RPMI8226 (cell line): Measurements from ENCODE around the gene NTMT1.
"Not testable (repeated sequence)": the region's sequence is repeated elsewhere in the genome, so short reads cannot be mapped to it uniquely, and the experiment has no call there.

ENCODE experiments used
- DNase-seq: peaks from one replicate; pipeline ENCODE4 v3.0.0-alpha.2; 2015

NTMT1 gene

GRCh38 chr9:129655696-129656095 lies 29.7 kb downstream of the NTMT1 start:
- DNase-seq: no peak

GRCh38 chr9:129656795-129657390 lies 30.9 kb downstream of the NTMT1 start:
- no peak for DNase-seq

GRCh38 chr9:129661029-129661428 lies 35.1 kb downstream of the NTMT1 start:
- no peak for DNase-seq

GRCh38 chr9:129662239-129662638 lies 36.3 kb downstream of the NTMT1 start:
- DNase-seq: not testable (repeated sequence)

GRCh38 chr9:129664746-129665388 lies 38.9 kb downstream of the NTMT1 start:
- DNase-seq: no peak

DNA sequence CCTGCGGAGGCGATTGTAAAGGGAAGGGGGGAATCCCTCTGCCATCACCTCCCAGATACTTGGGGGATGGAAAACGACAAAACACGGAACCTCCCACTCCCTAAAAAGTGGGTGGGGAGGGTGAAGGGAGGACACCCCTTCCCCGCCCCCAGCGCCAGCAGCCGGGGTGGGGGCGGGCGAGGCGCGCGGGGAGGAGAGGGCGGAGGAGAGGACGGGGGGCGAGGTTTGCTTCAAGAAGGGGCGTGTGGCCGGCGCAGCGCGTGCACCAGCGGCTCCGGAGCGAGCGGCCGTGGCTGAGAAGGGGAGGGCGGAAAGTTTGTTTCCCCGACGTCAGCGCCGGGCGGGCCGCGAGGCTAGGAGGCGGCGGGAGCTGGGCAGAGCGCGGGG lies 39.4 kb downstream of the NTMT1 start, which contains the start of gene PRRX2:
PRRX2 (plus strand) TSS at position 259 of the 387 bp plus-strand sequence. CDS start 221 bp downstream, outside the sequence.
- DNase-seq: no peak

DNA sequence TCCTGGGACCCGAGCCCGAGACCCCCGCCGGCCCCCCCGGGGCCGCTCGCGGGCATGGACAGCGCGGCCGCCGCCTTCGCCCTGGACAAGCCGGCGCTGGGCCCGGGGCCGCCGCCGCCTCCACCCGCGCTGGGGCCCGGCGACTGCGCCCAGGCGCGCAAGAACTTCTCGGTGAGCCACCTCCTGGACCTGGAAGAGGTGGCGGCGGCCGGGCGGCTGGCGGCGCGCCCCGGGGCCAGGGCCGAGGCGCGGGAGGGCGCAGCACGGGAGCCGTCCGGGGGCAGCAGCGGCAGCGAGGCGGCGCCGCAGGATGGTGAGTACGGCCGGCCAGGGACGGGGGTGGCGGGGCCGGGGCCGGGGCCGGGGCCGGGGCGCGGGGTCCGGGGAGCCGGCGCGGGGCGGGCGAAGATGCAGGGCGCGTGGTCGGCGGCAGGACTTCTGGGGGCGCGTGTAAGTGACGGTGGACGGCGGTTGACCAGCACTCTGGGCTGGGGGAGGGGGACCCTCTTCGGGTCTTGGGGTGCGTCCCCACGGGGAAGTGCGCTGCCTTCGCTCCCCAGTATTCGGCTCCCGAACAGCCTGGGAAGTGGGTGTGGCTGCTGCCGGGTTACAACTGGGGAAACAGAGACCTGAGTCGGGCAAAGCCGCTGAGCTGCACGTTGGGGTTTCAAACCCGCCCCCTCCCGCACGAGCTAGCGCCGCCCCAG lies 40.0 kb downstream of the NTMT1 start:
- DNase-seq: no peak

GRCh38 chr9:129666575-129666974 lies 40.6 kb downstream of the NTMT1 start:
- no peak for DNase-seq

DNA sequence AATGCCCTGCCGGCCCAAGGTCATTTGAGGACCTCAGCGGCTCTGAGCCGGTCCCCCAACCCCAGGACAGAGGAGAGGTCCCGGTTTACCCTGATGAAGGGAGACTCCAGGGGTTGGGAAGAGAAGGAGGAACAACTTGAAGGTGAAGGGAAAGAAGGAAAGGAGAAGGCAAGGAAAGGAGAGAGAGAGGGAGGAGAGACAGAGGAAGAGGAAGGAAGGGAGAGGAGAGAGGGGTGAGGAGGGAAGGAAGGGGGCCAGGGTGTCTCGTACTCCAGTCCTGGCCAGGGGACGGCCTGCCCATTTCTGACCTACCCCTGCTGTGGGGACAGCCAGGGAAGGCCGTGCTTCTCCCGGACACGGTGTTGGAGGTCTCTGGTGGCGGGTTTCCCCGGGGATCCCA lies 41.4 kb downstream of the NTMT1 start:
- DNase-seq: no peak

GRCh38 chr9:129667850-129668249 lies 41.9 kb downstream of the NTMT1 start:
- DNase-seq: no peak

DNA sequence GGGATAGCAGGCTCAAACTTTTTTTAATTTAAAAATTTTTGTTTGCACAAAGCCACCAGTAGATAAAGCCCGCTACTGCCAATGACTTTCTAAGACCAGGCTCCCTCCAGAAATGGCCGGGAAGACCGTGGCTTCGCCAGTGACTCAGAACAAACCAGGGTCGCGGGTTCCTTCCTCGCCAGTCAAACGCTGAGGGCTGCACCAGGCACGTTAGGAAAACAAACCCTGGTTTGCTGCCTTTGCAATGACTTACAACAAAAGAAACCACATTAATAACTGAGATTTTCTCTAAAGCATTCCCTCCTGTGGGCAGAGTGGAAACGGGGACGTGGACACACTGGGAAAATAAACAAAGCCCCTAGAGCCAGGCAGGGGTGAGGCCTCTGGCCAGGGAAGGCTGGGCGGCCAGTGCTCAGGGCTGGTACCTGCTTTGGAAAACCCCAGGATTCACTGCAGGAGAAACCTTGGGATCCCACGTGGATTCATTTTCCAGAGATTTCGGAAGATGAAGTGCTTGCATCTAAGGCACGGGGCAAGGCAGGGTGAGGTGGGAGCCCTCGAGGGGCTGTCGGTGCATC lies 43.3 kb downstream of the NTMT1 start:
- DNase-seq: no peak

DNA sequence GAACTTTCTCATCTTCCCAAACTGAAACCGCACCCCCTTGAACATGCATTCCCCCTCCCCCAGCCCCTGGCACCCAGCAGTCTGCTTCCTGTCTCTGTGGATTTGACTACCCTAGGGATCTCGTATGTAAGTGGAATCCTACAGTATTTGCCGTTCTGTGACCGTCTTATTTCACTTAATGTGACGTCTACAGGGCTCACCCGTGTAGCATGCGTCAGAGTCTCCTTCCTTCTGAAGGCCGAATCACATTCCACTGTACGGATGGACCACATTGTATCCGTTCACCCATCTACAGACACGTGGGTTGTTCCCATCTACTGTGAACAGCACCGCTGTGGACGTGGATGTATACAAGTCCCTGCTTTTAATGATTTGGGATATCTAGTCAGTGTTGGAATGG lies 44.0 kb downstream of the NTMT1 start:
- DNase-seq: no peak

DNA sequence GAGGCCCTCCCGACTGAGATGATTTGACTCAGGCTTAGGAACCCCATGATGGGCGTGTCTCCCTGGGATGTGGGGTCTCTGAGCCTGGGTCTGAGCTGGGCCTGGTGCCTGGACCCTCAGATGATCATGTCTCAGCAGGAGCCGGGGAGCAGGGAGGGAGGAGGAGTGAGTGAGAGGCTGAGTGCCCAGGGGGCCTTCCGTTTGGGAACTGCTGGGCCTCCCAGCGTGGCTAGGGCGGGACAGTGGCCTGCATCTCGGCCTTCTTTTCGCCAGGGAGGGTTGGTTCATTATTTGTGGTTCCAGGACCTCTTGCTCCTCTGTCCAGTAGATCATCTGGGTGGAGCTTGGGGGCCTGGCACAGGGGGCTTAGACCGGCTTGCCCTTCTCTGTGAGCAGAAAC lies 45.1 kb downstream of the NTMT1 start:
- no peak for DNase-seq

- no peak for DNase-seq
Measured at GRCh38 chr9:129671519-129671918, 45.6 kb downstream of the NTMT1 start.

DNA sequence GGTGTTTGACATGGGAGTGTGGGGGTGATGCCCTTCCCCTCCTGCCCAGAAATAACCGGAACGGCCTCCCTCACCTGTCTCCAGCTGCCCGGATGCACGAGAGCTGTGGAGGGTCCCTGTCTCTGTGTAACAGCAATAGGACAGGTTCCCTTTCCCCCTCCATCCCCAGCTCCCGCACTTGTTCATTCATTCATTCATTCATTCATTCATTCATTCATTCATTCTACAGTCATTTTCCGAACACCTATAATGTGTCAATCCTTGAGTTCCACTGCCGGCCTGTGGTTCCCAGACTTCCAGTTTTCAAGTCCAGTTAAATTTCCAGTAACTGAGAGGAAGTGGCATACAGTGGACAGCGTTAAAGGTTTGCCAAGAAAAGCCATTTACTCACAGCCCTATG lies 46.7 kb downstream of the NTMT1 start:
- no peak for DNase-seq

GRCh38 chr9:129673602-129674001 lies 47.6 kb downstream of the NTMT1 start:
- DNase-seq: no peak

DNA sequence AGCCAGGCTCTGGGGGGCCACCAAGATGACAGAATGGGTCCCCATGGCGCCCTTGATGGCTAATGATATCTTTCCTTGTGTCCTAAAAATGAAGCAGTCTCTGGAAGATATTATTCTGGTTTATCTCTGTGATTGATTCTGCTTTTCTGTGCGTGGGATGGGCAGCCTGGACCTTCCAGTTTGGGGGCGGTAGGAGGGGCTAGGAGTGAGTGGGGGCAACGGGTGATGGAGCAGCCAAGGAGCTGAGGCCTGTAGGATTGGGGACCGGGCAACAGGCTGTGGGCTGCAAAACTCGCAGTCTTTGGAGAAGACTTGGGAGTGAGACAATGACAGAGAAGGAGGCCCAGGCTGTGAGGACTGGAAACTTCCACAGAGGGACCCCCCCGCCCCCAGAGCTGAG lies 48.3 kb downstream of the NTMT1 start:
- no peak for DNase-seq

DNA sequence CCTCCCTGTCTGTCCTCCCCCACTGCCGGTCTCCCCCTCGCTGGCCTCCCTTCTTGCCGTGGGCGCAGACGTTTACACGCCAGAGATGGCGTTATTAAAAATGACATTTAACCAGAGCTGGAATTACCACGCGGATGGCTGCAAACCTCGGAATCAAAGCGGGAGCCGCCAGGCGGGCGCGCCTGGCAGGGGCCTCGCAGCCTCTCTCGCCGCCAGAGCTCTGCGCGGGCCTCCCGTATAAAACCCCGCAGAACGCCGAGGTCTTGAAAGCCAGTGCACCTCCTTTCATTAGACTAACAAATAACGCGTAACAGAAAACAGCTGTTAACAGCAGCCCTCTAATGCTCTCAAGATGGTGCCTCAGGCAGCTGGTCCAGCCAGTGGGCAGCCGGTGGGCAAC lies 49.7 kb downstream of the NTMT1 start:
- DNase-seq: no peak

DNA sequence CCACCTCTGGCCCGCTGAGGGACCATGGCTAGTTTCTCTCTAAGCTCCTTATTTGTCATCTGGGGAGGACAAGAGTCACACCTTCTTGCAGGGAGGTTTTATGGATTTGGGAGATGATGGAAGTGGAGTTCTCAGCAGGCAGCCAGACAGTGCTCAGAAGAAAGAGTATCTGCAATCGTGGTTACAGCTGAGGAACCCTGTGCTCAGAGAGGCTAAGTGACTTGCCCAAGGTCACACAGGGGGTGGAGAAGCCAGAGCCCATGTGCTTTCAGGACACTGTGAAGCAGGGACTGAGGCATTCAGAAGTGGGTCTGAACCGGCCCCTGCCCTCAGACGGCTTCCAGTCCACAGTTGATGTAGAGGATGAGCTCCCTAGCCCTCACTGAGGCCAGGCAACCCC lies 50.3 kb downstream of the NTMT1 start:
- DNase-seq: no peak

DNA sequence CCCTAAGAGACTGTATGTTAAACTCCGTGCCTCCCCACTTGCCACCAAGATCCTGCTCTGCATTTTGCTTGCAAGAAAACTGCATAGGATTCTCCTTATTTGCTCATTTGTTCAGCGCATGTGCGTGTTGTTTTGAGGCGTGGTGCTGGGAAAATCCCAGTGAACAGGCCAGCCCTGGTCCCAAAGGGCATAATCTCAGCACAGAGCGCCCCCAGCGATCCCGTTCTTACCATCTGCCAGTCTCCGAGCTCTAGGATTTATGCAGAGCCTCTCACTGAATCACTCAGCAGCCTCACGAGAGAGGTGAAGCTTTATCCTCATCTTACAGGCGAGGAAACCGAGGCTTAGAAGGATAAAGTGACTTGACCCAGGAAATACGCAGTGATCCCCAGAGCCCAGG lies 51.0 kb downstream of the NTMT1 start:
- DNase-seq: no peak

DNA sequence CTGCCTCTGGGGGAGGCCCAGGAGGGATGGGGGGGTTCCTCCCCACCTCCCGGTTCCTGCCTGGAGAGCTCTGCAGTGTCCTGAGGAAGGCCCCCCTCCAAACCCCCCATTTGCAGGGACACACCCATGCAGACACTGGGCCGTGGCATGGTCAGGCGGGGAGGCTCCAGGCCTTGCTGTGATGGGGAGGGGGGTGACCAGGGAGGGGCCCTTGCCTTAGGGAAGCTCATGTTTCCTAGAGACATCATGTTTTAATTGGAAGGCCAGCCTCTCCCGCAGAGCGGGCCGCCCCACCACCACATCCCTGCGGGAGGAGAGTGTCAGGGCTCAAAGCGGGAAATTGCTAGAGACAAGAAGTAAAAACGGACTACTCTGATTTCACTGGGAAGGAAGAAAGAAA lies 51.5 kb downstream of the NTMT1 start:
- DNase-seq: no peak

DNA sequence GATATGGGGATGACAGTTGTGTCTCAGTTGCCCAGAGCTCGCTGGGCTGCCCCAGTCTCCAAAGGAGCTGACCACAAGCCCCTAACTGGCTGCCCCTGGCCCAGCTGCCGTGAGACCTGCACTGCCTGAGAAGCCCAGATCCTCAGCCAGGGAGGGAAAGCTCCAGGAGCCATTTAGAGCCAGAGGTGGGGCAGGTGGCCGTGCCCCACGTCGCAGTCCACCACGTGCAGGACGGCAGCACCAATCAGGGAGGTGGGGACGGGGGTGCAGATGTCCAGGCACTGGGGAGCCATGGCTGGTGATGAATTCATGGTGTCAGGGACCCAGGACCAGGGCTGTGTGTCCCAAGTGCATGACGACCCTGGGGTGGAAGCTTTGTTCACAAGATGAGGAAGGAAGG lies 52.9 kb downstream of the NTMT1 start:
- no peak for DNase-seq

- no peak for DNase-seq
Measured at GRCh38 chr9:129679537-129679936, 53.6 kb downstream of the NTMT1 start.

DNA sequence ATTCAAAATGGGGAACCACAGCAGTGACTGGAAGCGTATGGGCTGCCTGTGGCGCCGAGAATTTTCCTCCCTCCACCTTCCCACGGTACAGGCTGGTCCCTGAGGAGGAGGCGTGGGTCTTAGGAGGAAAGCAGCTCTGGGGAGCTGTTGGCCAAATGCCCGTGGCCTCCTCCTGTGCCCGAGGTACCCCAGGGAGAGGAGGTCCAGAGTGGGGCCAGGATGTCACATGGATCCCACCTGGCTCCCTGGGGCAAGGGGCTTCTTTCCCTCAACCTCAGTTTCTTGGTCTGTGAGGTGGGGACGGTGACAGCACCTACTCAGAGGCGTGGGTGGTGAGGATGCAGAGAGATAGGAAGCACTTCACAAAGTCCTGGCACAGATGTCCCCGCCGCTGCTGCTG lies 56.0 kb downstream of the NTMT1 start:
- no peak for DNase-seq
